GM19438 (cell line): Measurements from ENCODE around the gene TSKU.
"Not testable (repeated sequence)": the region's sequence is repeated elsewhere in the genome, so short reads cannot be mapped to it uniquely, and the experiment has no call there.

Source experiments
- ATAC-seq: cut with Tn5 transposase; IDR thresholded peaks from one replicate; pipeline ENCODE4 v1.9.1; 2021; ENCODE audit warnings: low read depth; ENCODE audit not compliant: unreplicated experiment

Gene TSKU

DNA sequence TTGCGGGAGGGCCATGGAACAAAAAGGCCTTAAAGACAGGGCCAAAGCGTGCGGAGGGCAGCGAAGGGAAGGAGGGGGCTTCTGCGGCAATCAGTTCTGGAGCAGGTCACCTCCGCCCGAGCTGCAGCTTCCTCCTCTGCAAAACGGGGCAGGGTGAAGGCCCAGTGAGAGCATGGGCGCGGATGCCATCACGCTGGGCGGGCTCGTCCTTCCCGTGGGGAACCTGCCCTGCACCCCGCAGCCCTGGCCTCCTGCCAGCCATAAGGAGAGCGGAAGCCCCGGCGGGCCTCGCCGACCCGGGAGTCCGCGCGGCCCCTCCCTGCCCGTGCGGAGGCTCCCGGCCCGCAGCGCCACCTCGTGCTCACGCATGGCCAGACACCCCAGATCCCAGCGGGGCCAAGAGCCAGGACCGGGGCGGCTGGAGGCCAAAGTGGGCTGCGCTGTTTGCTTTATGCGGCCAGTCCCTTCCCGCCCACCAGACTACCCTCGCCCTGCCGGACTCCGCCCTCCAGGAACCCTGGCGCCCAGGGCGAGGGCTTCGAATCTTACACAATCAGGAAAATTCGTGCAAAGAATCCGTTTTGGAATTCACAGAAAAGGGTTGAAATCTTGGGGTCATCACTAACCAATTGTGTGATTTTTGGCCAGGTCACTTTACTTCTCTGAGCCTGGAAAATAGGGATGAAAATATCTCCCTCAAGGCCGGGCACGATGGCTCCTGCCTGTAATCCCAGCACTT is 16.1 kb downstream of the TSKU start:
- peak; percentile 77 for ATAC-seq

DNA sequence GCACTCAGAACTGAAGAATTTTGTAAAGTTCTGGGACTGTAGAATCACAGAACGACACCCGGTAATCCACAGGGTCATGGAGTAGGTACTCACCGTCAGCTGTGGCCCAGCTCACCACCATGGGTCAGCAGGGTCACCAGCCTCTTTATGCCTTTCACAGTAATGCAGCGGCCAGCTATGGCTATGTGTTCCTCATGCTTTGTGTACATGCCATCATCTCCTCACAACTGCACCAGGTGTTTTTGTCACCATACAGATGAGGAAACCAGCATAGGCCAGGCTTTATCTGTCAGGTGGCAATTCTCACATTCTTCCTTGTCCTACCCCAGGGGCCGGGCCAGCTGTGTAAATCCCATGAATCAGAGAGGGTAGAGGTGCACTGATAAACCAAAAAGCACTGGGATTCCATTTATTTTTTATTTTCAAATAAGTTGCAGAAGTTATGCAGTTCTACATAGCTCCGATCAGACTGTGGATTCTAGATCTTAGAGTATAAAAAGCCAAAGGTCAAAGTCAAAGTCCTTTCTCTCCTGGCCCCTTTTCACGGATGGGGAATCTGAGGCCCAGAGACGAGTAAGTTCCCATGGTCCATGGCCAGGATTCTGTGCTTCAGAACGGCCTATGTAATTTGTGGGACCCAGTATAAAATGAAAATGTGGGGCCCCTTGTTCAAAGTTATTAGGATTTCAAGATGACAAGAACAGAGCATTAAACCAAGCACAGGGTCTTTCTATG is 17.5 kb downstream of the TSKU start:
- ATAC-seq = no peak

DNA sequence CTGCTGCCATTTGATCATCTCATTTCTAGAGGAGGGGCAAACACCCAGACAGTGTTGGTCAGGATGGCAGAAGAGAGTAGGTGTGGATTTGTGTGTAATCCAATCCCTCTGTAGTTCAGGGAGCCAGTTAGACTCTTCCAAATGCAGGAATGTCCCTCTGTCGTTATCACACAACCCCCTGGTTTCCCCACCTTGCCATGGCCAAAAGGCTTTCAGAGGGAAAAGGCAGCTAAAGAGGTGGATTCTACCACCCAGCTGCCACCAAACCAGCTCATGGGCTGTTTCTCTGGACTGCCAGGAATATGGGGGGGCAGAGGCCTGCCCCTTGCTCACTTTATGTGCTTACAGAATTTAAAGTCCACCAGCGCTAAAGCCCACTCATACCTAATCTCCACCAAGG is 18.1 kb downstream of the TSKU start:
- ATAC-seq = no peak

DNA sequence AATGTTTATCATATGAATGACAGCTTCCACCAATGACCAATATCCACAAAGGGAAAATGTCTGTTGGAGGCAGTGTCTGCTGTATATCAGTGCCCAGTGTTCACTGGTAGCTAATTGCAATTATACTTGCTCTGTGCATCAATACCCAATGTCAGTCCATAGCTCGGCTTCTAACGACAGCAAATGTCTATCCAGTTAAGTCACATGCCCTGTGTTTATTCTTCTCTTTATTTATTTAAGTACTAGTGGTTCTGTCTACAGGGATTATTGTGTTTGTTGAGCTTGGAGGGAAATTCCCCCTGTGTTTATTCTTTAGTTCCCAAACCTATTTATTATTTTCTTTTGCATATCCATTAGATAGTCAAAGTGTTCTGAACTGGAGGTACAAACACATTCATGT is 18.6 kb downstream of the TSKU start:
- no peak for ATAC-seq

DNA sequence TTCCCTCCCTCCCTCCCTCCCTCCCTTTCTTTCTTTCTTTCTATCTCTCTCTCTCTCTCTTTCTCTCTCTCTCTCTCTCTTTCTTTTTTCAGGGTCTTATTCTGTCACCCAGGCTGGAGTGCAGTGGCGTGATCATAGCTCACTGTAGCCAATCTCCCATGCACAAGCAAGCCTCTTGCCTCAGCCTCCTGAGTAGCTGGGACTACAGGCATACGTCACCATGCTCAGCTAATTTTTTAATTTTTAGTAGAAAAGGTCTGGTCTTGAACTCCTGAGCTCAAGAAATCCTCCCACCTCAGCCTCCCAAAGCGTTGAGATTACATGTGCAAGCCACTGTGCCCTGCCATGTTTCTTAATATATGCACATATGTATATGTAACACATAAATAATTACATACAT is 19.0 kb downstream of the TSKU start:
- ATAC-seq = no peak

DNA sequence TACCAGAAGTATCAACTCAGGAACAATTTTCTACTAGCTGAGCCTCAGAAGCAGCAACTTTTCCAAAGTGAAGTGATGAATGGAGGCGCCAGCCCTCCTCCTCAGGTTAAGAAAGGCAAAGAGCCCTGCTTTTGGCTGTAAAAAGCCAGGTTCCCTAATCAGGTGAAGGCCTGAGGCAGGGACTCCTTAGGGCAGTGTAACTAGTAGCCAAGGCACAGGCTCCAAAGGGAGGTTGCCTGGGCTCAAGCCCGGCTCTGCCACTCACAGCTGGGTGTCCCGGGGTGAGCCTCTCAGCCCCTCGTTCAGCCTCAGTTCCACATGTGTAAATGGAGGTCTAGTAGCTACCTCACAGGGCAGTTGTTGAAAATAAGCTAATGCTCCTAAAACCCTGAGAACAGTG is 19.5 kb downstream of the TSKU start:
- no peak for ATAC-seq

DNA sequence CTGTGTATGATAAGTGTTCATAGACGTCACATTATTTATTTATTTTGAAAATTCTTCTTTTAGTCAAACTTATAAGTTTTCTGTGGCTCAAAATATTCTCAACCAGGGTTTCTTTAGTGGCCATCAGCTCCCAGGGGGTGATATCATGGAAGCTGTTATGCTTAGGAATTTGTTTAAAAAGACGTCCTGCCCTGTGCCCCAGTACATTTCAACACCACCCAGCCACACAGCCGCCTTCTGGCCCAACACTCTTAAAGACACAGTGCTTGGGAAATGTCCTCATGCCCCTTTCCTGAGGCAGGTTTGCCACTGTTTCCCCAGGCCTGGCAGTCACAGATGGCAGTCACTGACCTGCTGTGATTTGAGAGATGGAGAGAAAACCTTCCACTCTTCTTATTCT is 19.9 kb downstream of the TSKU start:
- no peak for ATAC-seq

DNA sequence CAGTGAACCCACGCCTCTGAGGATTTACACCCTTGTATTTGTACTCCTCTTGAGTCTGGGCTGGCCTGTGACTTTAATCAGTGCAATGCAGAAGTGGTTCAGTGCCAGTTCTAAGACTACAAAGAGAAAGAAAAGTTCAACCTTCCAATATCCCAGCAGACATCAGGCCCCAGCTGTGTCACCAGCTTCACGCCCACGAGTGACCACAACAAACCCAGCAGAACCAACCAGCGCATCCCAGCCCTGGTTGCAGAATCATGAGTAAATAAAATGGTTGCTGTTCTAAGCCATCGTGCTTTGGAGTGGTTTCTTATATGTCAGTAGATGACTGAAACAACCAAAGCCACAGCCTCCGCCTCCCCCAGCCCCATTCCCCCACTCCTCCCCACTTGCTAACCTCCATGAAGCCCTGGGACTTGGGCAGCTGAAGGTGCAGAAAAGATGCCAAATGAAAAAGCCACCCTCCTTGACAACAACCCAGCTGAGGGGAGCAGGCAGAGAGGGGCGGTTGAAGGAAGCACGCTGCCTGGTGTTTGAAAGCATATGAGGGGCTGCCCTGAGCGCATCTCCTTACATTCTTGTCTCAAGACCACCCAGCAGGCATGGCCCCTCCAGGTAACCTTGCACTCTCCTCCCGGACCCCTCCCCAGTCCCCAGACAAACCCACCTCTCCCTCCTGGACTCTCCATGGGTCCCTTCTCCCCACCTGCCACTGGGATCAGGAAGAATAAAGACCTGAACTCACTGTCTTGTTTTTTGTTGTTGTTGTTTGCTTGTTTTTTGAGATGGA is 20.9 kb downstream of the TSKU start:
- no peak for ATAC-seq

DNA sequence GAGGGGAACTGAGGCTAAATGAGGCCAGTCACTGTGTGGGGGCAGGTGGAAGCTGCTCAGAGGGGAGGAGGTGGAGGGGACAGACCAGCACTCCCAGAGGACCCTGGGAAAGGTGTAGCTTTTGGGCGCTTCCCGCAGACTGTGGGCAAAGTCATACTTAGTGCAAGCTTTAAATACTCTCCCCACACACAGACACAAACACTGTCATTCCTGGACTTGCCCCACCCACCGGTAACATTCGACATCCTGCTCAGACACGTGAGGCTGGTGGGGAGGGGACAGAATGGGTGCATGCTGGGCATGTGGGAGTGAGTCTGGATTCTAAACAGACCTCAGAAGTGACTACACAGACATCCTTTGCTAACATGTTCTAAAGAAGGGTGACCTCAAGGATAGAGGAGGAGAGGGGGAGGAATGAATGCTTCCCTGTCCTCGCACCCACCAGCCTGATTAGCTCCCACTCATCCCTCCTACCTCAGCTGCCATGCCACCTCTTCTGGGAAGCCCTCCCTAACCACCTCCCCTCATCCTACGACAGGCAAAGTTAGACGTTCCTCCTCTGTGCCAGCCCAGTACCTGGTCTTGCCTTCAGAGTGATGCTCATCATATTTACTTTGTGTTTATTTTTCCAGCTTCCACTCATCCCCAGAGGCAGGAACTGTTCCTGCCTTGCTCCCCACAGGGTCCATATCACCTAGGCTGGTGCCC is 22.2 kb downstream of the TSKU start:
- ATAC-seq = no peak

DNA sequence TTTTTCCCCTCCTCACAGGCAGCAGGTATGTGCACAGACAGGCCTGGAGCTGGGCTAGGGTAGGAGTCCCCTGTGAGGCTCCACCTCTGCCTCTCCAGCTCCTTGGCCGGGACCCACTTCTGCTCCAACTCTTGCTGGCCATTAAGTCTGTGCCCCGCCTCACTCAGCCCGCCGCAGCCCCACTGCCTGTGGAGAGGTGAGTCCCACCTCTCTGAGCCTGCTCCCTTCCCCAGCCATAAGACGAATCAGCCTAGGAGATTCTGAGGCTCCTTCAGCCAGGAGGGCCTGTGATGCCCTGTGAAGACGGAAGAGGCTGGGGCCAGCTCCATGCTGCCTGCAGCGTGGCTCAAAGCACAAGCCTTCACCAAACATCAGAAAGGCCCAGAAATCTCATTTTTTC is 23.0 kb downstream of the TSKU start:
- no peak for ATAC-seq

DNA sequence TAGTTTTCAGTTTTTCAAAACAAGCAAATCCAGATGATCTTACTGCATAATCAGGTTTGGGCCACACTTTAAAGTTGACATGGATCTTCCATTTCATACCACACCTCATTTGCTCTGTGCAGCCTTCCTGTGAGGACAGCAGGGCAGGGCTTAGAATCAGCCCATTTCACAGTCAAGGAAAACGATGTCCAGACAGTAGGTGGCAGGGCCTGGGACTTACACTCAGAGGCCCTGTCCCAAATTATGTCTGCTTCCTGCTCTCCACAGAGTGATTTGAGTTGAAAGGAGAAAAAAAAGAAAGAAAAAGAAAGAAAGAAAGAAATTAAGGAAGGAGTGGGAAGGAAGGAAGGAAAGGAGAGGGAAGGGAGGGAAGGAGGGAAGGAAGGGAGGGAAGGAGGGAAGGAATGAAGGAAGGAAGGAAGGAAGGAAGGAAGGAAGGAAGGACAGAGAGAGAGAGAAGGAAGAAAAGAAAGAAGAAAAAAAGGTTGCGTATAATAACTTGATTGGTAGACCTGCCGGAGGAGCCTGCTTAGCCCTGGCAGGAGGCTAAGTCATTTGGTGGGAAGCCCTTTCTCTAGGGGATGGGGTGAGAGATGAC is 23.6 kb downstream of the TSKU start:
- ATAC-seq = no peak

DNA sequence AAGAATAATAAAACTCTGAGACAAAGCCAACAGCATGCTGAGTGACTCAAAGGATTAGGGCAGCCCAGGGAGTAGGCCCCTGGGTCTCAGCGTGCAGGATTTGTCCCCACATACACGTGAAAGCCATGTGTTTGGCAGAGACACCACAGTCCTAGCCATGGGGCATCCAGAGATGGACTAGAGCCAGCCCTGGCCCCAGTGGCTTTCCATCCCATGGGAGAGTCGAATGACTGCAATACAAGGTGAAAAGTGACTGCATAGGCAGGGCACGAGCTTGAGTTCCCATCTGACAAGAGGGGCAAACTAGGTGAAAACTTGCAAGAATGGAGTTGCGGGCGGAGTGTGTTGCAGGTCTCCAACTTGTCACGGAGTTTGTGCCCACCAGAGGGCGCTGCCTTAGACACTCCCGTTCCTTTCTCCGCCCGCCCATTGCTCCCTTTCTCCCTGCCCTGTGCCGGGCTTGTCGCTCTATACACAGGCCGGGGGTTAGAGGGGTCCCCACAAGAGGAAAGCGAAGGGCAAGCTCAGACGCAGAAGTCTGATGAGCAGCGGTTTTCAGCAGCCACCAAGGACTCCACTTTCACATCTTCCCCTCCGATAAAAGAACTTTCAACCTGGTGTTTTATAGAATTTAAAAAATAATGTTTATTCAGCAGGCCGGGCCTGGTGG is 24.2 kb downstream of the TSKU start:
- no peak for ATAC-seq

DNA sequence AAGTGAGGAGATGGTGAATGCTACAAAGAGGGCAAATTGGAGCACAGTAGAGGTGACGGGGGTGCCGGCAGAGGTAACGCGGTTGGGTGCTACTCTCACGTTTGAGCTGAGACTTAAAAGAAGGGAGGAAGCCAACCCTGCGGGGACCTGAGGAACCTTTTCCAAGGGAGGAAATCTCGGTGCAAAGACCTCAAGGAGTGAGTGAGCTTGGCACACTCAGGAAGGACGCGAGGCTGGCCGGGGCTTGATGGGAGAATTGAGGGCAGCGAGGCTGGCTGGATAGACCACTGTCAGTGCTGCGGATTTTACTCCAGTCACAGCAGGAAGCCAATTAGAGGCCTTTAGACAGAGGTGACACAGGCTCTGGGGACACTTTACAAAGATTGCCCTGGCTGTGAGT is 25.0 kb downstream of the TSKU start:
- no peak for ATAC-seq

DNA sequence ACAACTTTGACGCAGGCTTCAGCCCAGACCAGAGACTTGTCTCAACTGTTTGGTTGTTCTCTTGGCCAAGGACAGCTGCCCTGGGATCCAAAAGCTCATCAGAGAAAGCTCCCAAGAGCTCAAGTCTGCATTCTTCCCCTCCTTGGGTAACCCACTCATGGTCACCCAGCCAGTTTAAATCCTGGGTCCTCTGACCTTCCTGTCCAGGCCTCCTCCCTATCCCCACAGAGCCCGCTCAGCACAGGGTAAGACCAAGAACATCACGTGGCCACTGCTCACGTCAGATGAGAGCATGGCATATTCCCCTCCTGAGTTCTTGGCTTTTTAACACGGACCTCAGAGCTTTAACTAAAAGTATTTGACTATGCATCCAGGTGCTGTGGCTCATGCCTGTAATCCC is 25.8 kb downstream of the TSKU start:
- no peak for ATAC-seq

DNA sequence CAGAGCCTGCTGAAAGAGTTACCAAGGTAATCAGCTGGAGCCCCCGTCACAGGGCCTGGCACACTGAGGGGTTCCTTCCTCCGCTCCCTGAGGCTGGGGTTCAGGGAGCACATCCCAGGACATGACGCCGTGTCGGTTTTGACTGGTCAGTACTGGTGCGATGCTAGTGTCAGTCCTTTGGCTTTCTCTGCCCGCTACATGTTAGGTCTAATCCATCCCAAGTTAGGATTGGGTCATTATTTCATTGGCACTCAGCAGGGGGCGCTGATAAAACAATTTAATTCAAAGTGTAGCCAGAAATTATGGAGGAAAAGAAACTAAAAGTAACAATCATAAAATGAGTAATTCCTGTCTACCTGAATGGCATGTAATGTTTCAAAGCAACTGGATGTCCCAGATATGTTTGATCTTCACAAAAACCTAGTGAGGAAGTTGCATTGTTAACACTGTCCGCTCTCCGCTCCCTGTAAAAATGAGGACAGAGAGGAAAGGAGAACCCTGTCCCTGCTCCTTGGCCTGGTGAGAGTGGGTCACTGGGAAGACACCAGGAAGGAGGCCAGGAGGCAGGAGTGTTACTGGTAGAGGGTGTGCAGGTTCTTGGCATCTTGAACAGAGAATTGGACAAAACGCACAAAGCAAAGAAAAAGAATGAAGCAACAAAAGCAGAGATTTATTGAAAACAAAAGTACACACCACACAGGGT is 27.1 kb downstream of the TSKU start:
- ATAC-seq = no peak

DNA sequence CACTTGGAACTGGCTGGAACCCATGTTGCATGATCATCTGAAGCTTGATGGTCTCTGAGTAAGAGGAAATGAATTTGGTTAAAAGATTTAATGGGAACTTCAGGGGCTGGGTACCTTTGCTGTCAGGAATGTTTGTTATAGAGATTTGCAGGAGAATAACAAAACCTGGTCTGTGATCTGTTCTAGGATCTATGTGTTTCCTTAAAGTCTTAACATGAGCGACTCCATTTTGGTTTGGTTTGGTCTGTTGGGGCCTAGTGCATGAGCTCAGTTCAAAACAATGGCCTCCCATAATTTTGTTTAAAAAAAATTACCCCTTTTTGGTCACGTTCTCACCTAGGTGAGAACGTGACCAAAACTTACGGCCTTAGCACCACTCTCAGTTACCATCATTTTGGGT is 28.1 kb downstream of the TSKU start:
- ATAC-seq = no peak

DNA sequence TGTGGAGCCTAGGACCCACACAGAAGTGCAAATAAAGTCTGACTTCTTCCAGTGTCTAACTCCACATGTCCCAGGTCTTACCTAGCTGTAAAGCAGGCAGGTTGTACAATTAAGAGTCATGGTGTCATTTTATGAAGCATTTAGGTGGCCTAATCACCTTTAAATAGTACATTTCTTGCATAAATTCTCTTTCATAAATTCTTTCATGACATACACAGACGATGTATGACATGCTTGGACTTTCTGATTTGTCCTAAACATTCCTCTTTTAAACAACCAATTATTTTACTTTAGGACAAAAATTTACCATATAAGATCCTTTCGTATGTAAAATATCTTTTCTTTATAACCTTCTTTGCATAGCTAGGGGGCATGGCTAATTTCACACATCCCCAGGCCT is 31.3 kb downstream of the TSKU start:
- ATAC-seq = no peak

DNA sequence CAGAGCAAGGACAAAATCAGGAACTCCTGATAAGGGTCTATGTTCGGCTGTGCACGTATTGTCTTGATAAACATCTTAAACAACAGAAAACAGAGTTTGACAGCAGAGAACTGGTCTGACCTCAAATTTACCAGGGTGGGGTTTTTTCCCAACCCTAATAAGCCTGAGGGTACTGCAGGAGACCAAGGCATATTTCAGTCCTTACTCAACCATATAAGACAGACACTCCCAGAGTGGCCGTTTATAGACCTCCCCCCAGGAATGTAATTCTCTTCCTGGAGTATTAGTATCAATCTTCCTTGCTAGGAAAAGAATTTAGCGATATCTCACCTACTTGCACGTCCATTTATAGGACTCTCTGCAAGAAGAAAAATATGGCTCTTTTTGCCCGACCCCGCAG is 32.5 kb downstream of the TSKU start:
- ATAC-seq = not testable (repeated sequence)

DNA sequence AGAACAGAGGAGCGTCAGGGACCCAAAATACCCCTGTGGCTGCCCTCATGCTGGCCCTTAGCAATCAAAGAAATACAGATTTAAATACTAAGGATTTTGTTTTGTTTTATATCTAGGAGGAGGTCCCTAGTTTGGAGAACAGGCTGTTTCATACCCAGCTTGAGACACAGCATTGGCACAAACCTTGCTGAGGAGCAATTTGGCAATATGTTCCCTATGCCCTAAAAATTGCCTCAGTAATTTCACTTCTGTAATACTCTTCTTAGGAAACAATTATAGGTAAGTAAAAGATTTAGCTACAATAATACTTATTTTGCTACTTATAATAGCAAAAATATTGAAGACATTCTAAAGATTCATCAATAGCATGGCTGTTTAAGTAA is 37.0 kb downstream of the TSKU start:
- ATAC-seq = no peak
